Type B pancreatic cell (in vitro differentiated cells): ENCODE data around the gene BRAF. TPM values are rescaled to one million over a fixed set of nuclear protein-coding genes. Genes with fewer than 3 reads are reported as not detected.
A peak's percentile ranks its signal among the peaks of the same experiment; 100 is the strongest.

Source experiments
- DNase-seq: peaks from one replicate; pipeline ENCODE4 v3.0.0; 2021; ENCODE audit warnings: mixed read lengths; ENCODE audit not compliant: unreplicated experiment; ENCODE audit errors: extremely low spot score
- H3K27ac Mint-ChIP-seq: 2 replicates; pipeline ENCODE4 v1.8.0; 2021; ENCODE audit warnings: mild to moderate bottlenecking, mixed read lengths
- H3K27me3 Mint-ChIP-seq: 2 replicates; pipeline ENCODE4 v1.8.0; 2021; ENCODE audit warnings: mixed read lengths
- H3K36me3 Mint-ChIP-seq: 2 replicates; pipeline ENCODE4 v1.8.0; 2021; ENCODE audit warnings: mixed read lengths
- H3K4me1 Mint-ChIP-seq: one replicate; pipeline ENCODE4 v1.8.0; 2021; ENCODE audit warnings: mixed read lengths; ENCODE audit not compliant: unreplicated experiment
- H3K4me3 Mint-ChIP-seq: 2 replicates; pipeline ENCODE4 v1.8.0; 2021; ENCODE audit warnings: mild to moderate bottlenecking, mixed read lengths
- H3K9me3 Mint-ChIP-seq: 2 replicates; pipeline ENCODE4 v1.8.0; 2021; ENCODE audit warnings: mixed read lengths
- CTCF ChIP-seq: fragments of 200-600 bp; sonication (generic); conservative IDR thresholded peaks from 2 replicates; pipeline ENCODE4 v1.5.0; 2021; ENCODE audit warnings: antibody characterized with exemption, mild to moderate bottlenecking
- total RNA-seq: library from RNA; stranded (reverse); gene quantifications from 2 replicates; pipeline ENCODE4 v1.2.1, GENCODE V29; 2021; ENCODE audit warnings: low replicate concordance

Gene BRAF
- total RNA-seq, 1 donor from 2014 or later: 34.4 TPM

- Mint-ChIP-seq H3K9me3 (no peaks in the 10 kb centered on the region), H3K27me3 (no peaks in the 10 kb centered on the region), H3K4me3 (peak overlapping the region; percentile 90), H3K4me1 (peaks cover 22% of the 10 kb centered on the region), H3K27ac (peak overlapping the region; percentile 86), H3K36me3 (peaks cover 13% of the 10 kb centered on the region)
- DNase-seq: no peak
- peak; percentile 58 for TF ChIP-seq CTCF
Measured at GRCh38 chr7:140674899-140675701, 249.6 kb downstream of the BRAF start.

GRCh38 chr7:140674356-140674800 is 250.4 kb downstream of the BRAF start:
- no peak for TF ChIP-seq CTCF
- no peaks in the 10 kb centered on the region for H3K27me3 Mint-ChIP-seq
- DNase-seq: no peak
- no peaks in the 10 kb centered on the region for H3K9me3 Mint-ChIP-seq
- H3K4me3 Mint-ChIP-seq: peak overlapping the region; percentile 90
- H3K27ac Mint-ChIP-seq: peak overlapping the region; percentile 86
- peaks cover 13% of the 10 kb centered on the region for H3K36me3 Mint-ChIP-seq
- H3K4me1 Mint-ChIP-seq: peaks cover 22% of the 10 kb centered on the region

- no peak for DNase-seq
- TF ChIP-seq CTCF: no peak
- Mint-ChIP-seq H3K27me3 (no peaks in the 10 kb centered on the region), H3K4me3 (peak overlapping the region; percentile 90), H3K9me3 (no peaks in the 10 kb centered on the region), H3K4me1 (peaks cover 22% of the 10 kb centered on the region), H3K27ac (peak overlapping the region; percentile 86), H3K36me3 (peaks cover 9% of the 10 kb centered on the region)
Measured at GRCh38 chr7:140673774-140674155, 251.0 kb downstream of the BRAF start.

- Mint-ChIP-seq H3K4me1 (peaks cover 22% of the 10 kb centered on the region), H3K36me3 (peaks cover 7% of the 10 kb centered on the region), H3K4me3 (peak overlapping the region; percentile 90), H3K27ac (peak overlapping the region; percentile 86), H3K9me3 (no peaks in the 10 kb centered on the region), H3K27me3 (no peaks in the 10 kb centered on the region)
- no peak for TF ChIP-seq CTCF
- no peak for DNase-seq
Measured at GRCh38 chr7:140673063-140673773, 251.5 kb downstream of the BRAF start.

- H3K4me3 Mint-ChIP-seq: peak within 1 kb of the TSS; percentile 90
- H3K4me1 Mint-ChIP-seq: peaks cover 22% of the 10 kb centered on the region
- peak within 1 kb of the TSS; percentile 86 for H3K27ac Mint-ChIP-seq
- H3K9me3 Mint-ChIP-seq: no peaks in the 10 kb centered on the region
- no peaks in the 10 kb centered on the region for H3K27me3 Mint-ChIP-seq
- peak; percentile 46 for TF ChIP-seq CTCF
- H3K36me3 Mint-ChIP-seq: peaks cover 1% of the 10 kb centered on the region
- DNase-seq: no peak
Measured at GRCh38 chr7:140672382-140673062, 252.2 kb downstream of the BRAF start, which contains the start of gene ADCK2. TSS of gene ADCK2 (plus strand) at chr7:140672945. CDS start at chr7:140673331, 386 bp downstream.
